Measurements from ENCODE around the gene IGFL4. TPM values are rescaled to one million over a fixed set of nuclear protein-coding genes. Genes with fewer than 3 reads are reported as not detected.

Gene IGFL4
- total RNA-seq, 2 donors from 2014 or later = not detected

DNA sequence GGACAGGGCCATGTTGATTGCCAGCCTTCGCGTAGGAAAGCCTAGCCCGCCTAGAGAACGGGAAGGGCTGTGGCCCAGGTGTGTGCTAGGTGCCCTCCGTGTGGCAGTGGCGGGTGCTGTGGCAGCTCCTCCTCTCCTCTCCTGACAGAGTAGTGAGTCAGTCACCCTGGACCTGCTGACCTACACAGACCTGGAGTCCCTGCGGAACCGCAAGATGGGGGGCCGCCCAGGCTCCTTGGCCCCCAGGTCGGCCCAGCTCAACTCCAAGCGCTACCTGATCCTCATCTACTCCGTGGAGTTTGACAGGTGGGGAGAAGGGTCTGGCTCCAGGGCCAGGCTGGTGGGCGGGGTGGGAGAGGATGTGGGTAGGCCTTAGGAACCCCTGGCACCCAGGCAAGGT, 34.4 kb downstream of the IGFL4 start:
- DNase-seq (ENCODE audit: low spot score) = peak; percentile 67
- intact Hi-C loops (cut with DNase I) = no loop called here

DNA sequence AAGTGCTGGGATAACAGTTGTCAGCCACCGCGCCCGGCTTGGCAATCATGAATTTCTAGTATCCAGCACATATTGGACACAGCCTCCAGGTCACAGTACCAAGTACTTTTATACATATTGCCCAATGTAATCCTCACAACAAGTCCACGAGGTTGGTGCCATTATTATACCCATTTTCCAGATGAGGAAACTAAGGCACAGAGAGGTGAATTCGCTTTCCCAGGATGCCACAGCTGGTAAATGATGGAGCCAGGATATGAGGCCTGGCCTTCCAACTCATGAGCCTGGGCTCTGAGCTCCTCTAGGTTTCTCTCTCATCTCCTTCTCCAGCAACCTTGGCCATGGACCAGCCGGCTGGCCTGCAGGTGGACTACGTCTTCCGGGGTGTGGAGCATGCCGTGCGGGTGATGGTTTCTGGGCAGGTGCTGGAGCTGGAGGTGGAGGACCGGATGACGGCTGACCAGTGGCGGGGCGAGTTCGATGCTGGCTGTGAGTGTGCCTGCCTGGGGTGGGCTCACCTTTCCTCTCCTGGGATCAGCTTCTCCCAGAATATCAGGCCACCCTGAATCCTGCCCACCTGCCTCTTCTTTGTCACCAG, 38.0 kb downstream of the IGFL4 start:
- no peak for DNase-seq (ENCODE audit: low spot score)
- intact Hi-C loops (cut with DNase I) = no loop called here

DNA sequence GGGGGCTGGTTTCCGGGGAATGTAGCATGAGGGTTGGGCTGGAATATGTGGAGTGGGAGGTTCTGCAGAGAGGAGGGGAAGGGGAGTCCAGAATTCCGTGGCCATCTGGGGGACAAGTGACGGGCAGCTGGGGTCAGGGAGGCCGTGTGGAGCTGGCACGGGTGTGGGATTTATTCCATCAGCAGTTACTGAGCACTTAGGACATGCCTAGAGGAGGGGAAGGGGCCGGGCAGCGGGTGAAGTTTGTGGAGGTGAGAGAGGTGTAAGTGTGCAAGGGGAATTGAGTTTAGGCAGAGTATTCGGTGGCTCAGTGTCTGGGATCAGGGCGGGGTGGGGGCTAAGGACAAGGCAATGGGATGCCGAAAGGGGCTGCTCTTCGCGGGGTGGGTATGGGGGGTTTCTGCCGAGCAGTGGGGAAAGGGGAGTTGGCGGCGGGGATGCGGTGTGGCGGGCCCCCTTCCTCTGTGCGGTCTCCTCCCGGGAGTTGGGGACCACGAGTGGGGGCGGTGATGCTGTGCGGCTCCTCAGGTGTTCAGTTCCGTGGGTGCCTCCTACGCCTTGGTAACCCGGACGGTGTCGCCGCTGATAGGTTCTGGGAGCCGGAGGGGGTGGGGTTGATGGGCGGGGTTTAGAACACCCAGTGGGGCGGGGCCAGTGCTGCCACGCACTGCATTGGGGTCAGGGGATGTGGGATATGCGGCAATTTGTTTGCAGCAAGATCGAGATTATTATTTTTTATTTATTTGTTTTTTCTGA, 40.1 kb downstream of the IGFL4 start:
- no peak for DNase-seq (ENCODE audit: low spot score)
- intact Hi-C loops (cut with DNase I) = no loop called here

DNA sequence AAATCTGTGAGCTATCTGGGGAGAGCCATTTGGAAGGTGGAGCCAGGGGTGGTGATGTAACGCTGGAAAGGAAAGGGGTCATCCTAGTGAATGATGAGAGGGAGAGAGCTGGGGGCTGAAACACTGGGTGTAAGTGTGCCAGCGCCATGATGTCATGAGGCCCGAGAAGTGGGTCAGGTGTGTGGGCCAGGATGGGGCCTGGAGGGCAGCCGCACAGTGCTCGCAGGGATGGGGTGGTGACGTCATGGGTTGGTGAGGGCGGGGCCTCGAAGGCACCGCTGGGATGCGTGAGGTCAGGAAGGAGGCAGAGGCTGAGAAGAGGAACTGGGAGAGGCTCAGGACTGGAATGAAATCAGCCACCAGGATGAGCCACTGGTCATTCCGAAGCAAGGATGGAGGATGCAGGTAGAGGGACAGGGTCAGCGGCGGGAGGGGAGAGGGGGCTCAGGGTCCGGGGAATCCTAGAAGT, 41.1 kb downstream of the IGFL4 start:
- no peak for DNase-seq (ENCODE audit: low spot score)
- intact Hi-C loops (cut with DNase I) = no loop called here

DNA sequence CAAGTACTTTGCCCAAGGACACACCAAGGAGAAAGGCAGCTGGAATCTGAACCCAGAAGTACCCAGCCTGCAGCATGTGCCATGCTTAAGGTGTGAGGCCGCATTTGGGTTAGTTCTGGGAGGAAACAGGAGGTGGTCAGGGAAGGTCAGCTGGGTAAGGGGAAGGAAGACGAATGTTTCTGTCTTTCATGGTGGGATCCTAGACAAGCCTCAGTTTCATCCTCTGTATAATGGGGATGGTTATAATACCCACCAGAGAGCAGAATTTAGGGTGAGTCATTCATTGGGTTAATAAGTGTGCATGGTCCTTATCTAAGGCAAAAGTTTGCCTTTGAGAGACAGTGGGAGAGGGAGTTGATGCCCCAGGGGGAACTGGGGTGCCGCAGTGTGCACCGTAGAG, 42.0 kb downstream of the IGFL4 start:
- intact Hi-C loops (cut with DNase I) = no loop called here
- no peak for DNase-seq (ENCODE audit: low spot score)

DNA sequence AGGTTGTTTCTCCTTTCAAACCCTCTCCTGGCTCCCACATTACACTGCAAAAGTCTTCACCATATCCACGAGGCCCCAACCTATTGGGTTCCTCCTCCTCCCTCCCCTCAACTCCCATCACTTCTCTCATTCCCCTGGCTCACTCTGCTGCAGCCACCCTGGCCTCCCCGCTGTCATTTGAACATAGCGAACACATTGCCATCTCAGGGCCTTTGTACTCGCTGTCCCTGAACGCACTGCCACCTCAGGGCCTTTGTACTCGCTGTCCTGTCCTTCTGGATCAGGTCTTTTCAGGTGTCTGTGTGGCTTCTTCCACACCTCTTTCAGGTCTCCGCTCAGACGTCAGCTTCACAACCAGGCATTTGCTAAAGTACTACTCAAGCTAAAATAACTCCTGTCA, 43.9 kb downstream of the IGFL4 start:
- intact Hi-C loops (cut with DNase I) = no loop called here
- no peak for DNase-seq (ENCODE audit: low spot score)

DNA sequence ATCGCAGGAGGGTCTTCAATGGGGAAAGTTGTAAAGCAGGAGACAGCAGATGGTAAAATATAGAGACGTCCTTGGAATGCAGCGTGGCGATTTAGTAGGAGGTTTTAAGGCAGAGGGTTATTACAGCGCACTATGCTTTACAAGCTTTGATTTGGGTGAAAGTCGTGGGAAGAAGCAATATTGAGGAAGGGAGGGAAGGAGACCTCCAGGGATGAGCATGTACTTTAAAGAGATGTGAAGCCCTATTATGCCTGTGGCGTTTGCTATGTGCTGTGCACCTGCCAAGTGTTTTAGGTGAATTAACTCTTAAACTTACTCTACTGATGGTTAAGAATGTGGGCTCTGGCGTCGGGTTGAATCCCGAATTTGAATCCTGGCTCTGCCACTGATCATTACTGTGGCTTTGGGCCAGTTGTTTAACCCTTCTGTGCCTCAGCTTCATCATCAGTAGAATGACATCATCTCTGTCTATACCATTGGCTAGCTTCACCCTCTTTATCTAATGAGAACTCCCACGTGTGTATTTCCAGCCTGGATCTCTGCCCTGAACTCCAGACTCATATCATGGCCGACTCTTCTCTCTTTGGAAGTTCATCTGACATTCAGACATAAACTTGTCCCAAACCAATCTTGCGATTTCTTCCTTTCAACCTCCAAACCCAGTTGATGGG, 45.0 kb downstream of the IGFL4 start:
- DNase-seq (ENCODE audit: low spot score) = no peak
- intact Hi-C loops (cut with DNase I) = no loop called here

DNA sequence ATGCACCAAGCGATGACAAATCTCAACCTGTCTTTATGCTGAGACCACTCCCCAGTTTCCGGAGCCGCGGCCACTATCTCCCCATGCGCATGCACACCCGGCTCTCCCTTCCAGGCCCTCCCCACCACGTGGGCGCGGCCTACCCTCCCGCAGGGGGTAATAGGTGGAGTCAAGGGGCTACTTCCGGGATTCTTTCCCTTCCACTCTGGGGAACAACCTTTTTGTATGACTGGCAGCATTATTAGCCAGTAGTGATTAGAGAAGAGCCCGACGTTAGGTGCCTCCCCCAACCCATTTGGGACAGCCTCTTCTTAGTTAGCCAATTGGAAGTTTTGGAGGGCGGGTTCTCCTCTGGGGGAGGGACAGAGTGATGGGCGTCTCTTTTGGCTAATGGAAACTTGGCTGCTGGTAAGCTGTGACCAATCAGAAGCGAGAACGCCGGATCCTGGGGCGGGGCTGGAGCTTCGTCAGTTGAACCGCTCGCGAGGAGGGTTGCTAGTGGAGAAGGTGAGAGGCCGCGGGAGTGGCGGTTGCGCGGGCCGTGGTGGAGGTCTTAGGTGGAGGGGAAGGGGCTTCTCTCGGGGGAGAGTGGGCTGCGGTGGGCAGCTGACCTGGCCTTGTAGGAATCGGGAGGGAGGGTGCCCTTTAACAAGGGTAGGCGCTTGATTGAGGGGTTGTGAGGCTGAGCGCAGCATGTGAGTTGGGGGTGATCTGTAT, 45.6 kb downstream of the IGFL4 start, which contains the start of gene CCDC61:
TSS of gene CCDC61 (plus strand) at position 470 of the 717 bp plus-strand sequence. CDS start 7,552 bp downstream, outside the sequence.
- intact Hi-C loops (cut with DNase I) = no loop called here
- DNase-seq (ENCODE audit: low spot score) = peak; percentile 97

DNA sequence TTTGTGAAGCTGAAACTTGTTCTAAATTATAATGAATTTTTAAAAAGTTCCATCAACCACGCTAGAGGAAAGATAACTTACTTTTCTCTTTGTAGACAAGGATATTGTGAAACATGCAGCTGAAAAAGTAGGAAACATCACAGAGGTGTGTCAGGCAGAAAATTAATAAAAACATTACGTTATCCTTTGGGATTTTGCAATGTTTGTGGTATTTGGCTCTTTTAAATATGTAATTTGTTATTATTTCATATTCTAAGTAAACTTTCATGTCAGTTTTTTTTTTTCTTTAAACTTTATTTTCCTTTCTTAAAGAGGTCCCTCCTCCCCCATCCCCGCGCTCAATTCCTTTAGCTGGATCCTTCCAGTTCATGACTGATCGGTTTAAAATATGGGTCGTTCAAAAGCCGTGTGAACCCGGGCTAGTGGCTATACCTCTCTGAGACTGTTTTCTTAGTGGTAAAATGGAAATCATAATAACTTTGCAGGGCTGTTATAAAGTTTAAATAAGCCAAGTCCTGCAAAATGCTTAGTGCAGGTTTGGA, 46.3 kb downstream of the IGFL4 start:
- DNase-seq (ENCODE audit: low spot score) = no peak
- intact Hi-C loops (cut with DNase I) = no loop called here

DNA sequence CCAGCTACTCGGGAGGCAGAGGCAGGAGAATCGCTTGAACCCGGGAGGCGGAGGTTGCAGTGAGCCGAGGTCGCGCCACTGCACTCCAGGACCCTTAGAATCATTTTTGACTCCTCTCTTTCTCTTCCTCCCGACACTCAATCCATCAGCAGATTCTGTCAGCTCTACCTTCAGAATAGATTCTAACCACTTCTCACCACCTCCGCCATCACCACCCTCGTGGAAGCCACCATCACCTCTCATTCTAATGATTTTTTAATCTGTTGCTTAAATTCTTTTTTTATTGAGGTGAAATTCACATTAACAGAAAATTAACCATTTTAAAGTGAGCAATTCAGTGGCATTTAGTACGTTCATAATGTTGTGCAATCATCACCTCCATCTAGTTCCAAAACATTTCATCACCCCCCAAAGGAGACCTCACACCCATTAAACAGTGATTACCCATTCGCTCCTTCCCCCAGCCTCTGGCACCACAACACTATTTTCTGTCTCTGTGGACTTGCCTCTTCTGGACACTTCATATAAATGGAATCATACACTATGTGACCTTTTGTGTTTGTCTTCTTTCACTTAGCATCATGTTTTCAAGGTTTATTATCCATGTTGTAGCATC, 50.6 kb downstream of the IGFL4 start:
- no peak for DNase-seq (ENCODE audit: low spot score)
- intact Hi-C loops (cut with DNase I) = no loop called here

Small RNA genes within 50 kb of the gene (microRNA-seq; reads per million reads assigned to microRNA genes)
- gene MIR769 (ENCODE audit: borderline microRNAs expressed in 2 of 2) = 77.1 to 78.8 reads per million in 2 donors

Other genes with a start within 250 kb of the IGFL4 start
- 10 to 100 TPM; 50.9 to 61.1 TPM for gene DMWD, start 248.2 kb downstream of the IGFL4 start, total RNA-seq
- gene RSPH6A, start 225.7 kb downstream of the IGFL4 start, total RNA-seq = not detected
- gene SYMPK, start 177.9 kb downstream of the IGFL4 start, total RNA-seq = 10 to 100 TPM; 41.2 to 44.6 TPM
- gene FOXA3, start 176.7 kb downstream of the IGFL4 start, total RNA-seq = not detected
- gene IRF2BP1, start 154.9 kb downstream of the IGFL4 start, total RNA-seq = 10 to 100 TPM; 14.3 to 14.5 TPM
- 1 to 10 TPM; 4.3 to 6.1 TPM for gene MYPOP, start 138.4 kb downstream of the IGFL4 start, total RNA-seq
- gene NANOS2, start 126.2 kb downstream of the IGFL4 start, total RNA-seq = not detected
- gene NOVA2, start 67.1 kb downstream of the IGFL4 start, total RNA-seq = 1 to 10 TPM; 7.9 to 8.0 TPM
- 10 to 100 TPM in 1 of 2 donors, 1 to 10 TPM in 1; 10.0 to 12.9 TPM for gene CCDC61, start 45.5 kb downstream of the IGFL4 start, total RNA-seq
- gene PGLYRP1, start 17.9 kb downstream of the IGFL4 start, total RNA-seq = not detected
- gene IGFL3, start 83.7 kb upstream of the IGFL4 start, total RNA-seq = not detected
- under 1 TPM in 1 of 2 donors, not detected in 1; 0.38 TPM for gene IGFL2, start 107.2 kb upstream of the IGFL4 start, total RNA-seq
- not detected for gene IGFL1, start 188.7 kb upstream of the IGFL4 start, total RNA-seq

Data from posterior vena cava (tissue), 2 donors.